WTC11 (cell line): Measurements from ENCODE around the gene RASL11A.
"Not testable (repeated sequence)": the region's sequence is repeated elsewhere in the genome, so short reads cannot be mapped to it uniquely, and the experiment has no call there.

Experiments used
- CBFB ChIP-seq: sonication (generic); formaldehyde crosslinking; IDR thresholded peaks from 2 replicates; pipeline ENCODE4 v1.8.1; 2022; ENCODE audit warnings: mild to moderate bottlenecking, low read depth, missing genetic modification reagents
- CTCF ChIP-seq: fragments of 200-600 bp; IDR thresholded peaks from 2 replicates; pipeline ENCODE4 v1.8.0; 2022; ENCODE audit warnings: antibody characterized with exemption
- IRF2 ChIP-seq: sonication (generic); formaldehyde crosslinking; IDR thresholded peaks from 2 replicates; pipeline ENCODE4 v1.8.0; 2022; ENCODE audit warnings: low read depth, missing genetic modification reagents, borderline replicate concordance
- MYBL2 ChIP-seq: sonication (generic); formaldehyde crosslinking; IDR thresholded peaks from 2 replicates; pipeline ENCODE4 v1.8.1; 2023; ENCODE audit warnings: mild to moderate bottlenecking, moderate library complexity, missing genetic modification reagents
- NFE2L1 ChIP-seq: sonication (generic); formaldehyde crosslinking; IDR thresholded peaks from 2 replicates; pipeline ENCODE4 v1.8.1; 2023; ENCODE audit warnings: missing genetic modification reagents
- STAT6 ChIP-seq: sonication (generic); formaldehyde crosslinking; conservative IDR thresholded peaks from 2 replicates; pipeline ENCODE4 v1.8.1; 2023; ENCODE audit warnings: mild to moderate bottlenecking, low read depth, missing genetic modification reagents, moderate library complexity

- TF ChIP-seq CTCF; IRF2 (CRISPR knock-in tag); NFE2L1 (CRISPR knock-in tag); CBFB; STAT6; MYBL2 (CRISPR knock-in tag): not testable (repeated sequence)
Measured at GRCh38 chr13:27291967-27292366, 21.3 kb downstream of the RASL11A start.
